ENCODE results near the gene LIMK1. TPM values are rescaled to one million over a fixed set of nuclear protein-coding genes. Genes with fewer than 3 reads are reported as not detected.

Gene LIMK1
- total and polyA plus RNA-seq, 2 donors (not counting 3 experiments of a cell fraction or from before 2014, with no cell fraction given), result 52.9 to 54.5 TPM

- no peak for DNase-seq (ENCODE audit: low read depth, low spot score)
- FAIRE-seq, result no peak
- Histone ChIP-seq H3K4me1 (ENCODE audit: control insufficient read depth, extremely low read depth, insufficient read depth, low read length) (no peaks in the 10 kb centered on the region), H3K36me3 (ENCODE audit: control insufficient read depth in 2 of 2, extremely low read depth in 1 of 2, insufficient read depth in 2 of 2, low read length in 2 of 2) (no peaks in the 10 kb centered on the region), H3K9me3 (replicated peaks; ENCODE audit: control insufficient read depth, insufficient read depth, low read length) (no peaks in the 10 kb centered on the region), H2AFZ (ENCODE audit: low read depth, low read length) (no peak overlapping the region), H3K4me3 (replicated peaks in 1 of 3; ENCODE audit: insufficient read depth in 1 of 3, low read depth in 1 of 3, low read length in 3 of 3) (no peak overlapping the region), H3K79me2 (ENCODE audit: control insufficient read depth, insufficient read depth, low read length) (no peaks in the 10 kb centered on the region), H3K27ac (ENCODE audit: insufficient read depth, low read depth, low read length) (no peak overlapping the region), H3K9ac (replicated peaks; ENCODE audit: extremely low read depth, insufficient read depth, low read length) (no peak overlapping the region), H3K9me1 (replicated peaks; ENCODE audit: control insufficient read depth, extremely low read depth, insufficient read depth, low read length) (no peaks in the 10 kb centered on the region), H3K27me3 (ENCODE audit: control insufficient read depth in 2 of 2, insufficient read depth in 2 of 2, low read length in 2 of 2) (peaks cover 0 to 3% of the 10 kb centered on the region in 2 experiments), H4K20me1 (replicated peaks; ENCODE audit: control insufficient read depth, extremely low read depth, insufficient read depth, low read length) (no peaks in the 10 kb centered on the region), H3K4me2 (ENCODE audit: insufficient read depth, low read length) (no peak overlapping the region)
- dilution Hi-C loops (cut with MboI; ENCODE audit: extremely low pct_ligation_motif_present, low sequenced_read_pairs), result no loop called here
- intact Hi-C loops (cut with micrococcal nuclease), result no loop called here
- POLR2A ChIA-PET, result no interaction called here
- TF ChIP-seq POLR2A (IDR thresholded peaks at IDR 0.05; ENCODE audit: low read depth, low read length) (no peak), GATA2 (IDR thresholded peaks at IDR 0.05; ENCODE audit: insufficient read depth, insufficient read length, low read depth, low read length) (no peak), MYC (IDR thresholded peaks at IDR 0.05; ENCODE audit: low read depth, low read length) (no peak)
- CTCF ChIA-PET, result no interaction called here
- BruUV-seq (replicated peaks), result no TSS peak
Measured at GRCh38 chr7:74056096-74056915, 27.3 kb upstream of the LIMK1 start.

- dilution Hi-C loops (cut with MboI; ENCODE audit: extremely low pct_ligation_motif_present, low sequenced_read_pairs), result no loop called here
- Histone ChIP-seq H3K9me1 (replicated peaks; ENCODE audit: control insufficient read depth, extremely low read depth, insufficient read depth, low read length) (no peaks in the 10 kb centered on the region), H3K36me3 (ENCODE audit: control insufficient read depth in 2 of 2, extremely low read depth in 1 of 2, insufficient read depth in 2 of 2, low read length in 2 of 2) (no peaks in the 10 kb centered on the region), H3K9me3 (replicated peaks; ENCODE audit: control insufficient read depth, insufficient read depth, low read length) (no peaks in the 10 kb centered on the region), H3K4me1 (ENCODE audit: control insufficient read depth, extremely low read depth, insufficient read depth, low read length) (peaks cover 4% of the 10 kb centered on the region), H3K4me2 (ENCODE audit: insufficient read depth, low read length) (no peak overlapping the region), H3K4me3 (replicated peaks in 1 of 3; ENCODE audit: insufficient read depth in 1 of 3, low read depth in 1 of 3, low read length in 3 of 3) (no peak overlapping the region), H3K9ac (replicated peaks; ENCODE audit: extremely low read depth, insufficient read depth, low read length) (no peak overlapping the region), H4K20me1 (replicated peaks; ENCODE audit: control insufficient read depth, extremely low read depth, insufficient read depth, low read length) (no peaks in the 10 kb centered on the region), H2AFZ (ENCODE audit: low read depth, low read length) (no peak overlapping the region), H3K79me2 (ENCODE audit: control insufficient read depth, insufficient read depth, low read length) (no peaks in the 10 kb centered on the region), H3K27me3 (ENCODE audit: control insufficient read depth in 2 of 2, insufficient read depth in 2 of 2, low read length in 2 of 2) (peaks cover 0 to 3% of the 10 kb centered on the region in 2 experiments), H3K27ac (ENCODE audit: insufficient read depth, low read depth, low read length) (no peak overlapping the region)
- POLR2A ChIA-PET, result no interaction called here
- BruUV-seq (replicated peaks), result no TSS peak
- FAIRE-seq (no peak), DNase-seq (ENCODE audit: low read depth, low spot score) (no peak)
- intact Hi-C loops (cut with micrococcal nuclease), result no loop called here
- TF ChIP-seq FOS (IDR thresholded peaks at IDR 0.05; ENCODE audit: borderline replicate concordance, insufficient read depth, low read length) (no peak), JUN (IDR thresholded peaks at IDR 0.05; ENCODE audit: borderline replicate concordance, insufficient read depth, insufficient read length, low read depth) (no peak), POLR2AphosphoS5 (IDR thresholded peaks at IDR 0.05; ENCODE audit: insufficient read depth, low read depth, low read length) (no peak), POLR2A (IDR thresholded peaks at IDR 0.05; ENCODE audit: low read depth, low read length) (no peak), EZH2 (IDR thresholded peaks at IDR 0.05; ENCODE audit: borderline replicate concordance, low read depth, low read length, severe bottlenecking) (no peak), GATA2 (IDR thresholded peaks at IDR 0.05; ENCODE audit: insufficient read depth, insufficient read length, low read depth, low read length) (no peak), MYC (IDR thresholded peaks at IDR 0.05; ENCODE audit: low read depth, low read length) (no peak)
- TF ChIP-seq, protein P1, sequence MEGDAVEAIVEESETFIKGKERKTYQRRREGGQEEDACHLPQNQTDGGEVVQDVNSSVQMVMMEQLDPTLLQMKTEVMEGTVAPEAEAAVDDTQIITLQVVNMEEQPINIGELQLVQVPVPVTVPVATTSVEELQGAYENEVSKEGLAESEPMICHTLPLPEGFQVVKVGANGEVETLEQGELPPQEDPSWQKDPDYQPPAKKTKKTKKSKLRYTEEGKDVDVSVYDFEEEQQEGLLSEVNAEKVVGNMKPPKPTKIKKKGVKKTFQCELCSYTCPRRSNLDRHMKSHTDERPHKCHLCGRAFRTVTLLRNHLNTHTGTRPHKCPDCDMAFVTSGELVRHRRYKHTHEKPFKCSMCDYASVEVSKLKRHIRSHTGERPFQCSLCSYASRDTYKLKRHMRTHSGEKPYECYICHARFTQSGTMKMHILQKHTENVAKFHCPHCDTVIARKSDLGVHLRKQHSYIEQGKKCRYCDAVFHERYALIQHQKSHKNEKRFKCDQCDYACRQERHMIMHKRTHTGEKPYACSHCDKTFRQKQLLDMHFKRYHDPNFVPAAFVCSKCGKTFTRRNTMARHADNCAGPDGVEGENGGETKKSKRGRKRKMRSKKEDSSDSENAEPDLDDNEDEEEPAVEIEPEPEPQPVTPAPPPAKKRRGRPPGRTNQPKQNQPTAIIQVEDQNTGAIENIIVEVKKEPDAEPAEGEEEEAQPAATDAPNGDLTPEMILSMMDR (IDR thresholded peaks at IDR 0.05; ENCODE audit: extremely low read depth in 1 of 2, insufficient read depth in 1 of 2, low read depth in 1 of 2, low read length in 2 of 2), result no peak
- TF ChIP-seq, protein P2, sequence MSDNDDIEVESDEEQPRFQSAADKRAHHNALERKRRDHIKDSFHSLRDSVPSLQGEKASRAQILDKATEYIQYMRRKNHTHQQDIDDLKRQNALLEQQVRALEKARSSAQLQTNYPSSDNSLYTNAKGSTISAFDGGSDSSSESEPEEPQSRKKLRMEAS (IDR thresholded peaks at IDR 0.05; ENCODE audit: insufficient read depth, insufficient read length), result no peak
- CTCF ChIA-PET, result no interaction called here
Measured at GRCh38 chr7:74057216-74057925, 26.2 kb upstream of the LIMK1 start.
